ENCODE results near the gene IL10RA.
"Not testable (repeated sequence)": the region's sequence is repeated elsewhere in the genome, so short reads cannot be mapped to it uniquely, and the experiment has no call there.

IL10RA gene

DNA sequence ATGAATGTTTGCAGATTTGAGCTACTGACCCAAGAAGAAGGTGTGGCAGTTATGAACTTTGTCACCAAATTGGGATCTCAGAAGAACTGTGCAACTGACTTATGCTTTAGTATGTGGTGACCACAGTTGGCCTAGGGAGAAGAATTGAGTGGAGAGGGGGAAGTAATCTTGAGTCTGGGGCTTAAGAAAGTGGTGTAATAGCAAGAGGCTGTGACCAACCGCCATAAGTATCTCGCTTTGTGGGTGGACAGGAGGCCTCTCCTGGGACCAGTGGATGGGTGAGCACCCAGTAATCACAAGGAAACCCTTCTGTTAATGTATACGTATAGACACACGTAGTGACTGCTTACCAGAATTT is 12.7 kb upstream of the IL10RA start:
- FAIRE-seq (no peak), DNase-seq (ENCODE audit: insufficient read length, low spot score) (no peak)
- no peak for TF ChIP-seq POLR2A (IDR thresholded peaks at IDR 0.05; ENCODE audit: low read depth, low read length)

DNA sequence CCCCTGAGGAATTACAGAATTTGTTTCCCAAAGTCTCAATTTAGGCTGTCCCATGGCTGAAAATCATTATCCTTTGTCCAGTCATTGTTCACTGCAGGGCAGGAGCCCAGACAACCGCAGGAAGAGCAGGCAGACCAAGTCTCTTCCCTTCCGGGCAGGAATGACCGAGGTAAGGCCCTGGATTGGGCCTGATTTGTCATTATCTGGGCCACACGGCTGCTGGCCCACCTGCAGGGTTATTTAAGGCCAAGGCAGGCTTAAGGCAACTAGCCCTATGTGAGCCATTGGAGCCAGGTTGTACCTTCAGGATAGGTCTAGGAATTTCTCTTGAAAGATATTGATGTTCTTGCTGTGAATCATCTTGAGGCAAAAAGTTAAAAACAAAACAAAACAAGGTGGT is 9.7 kb upstream of the IL10RA start:
- DNase-seq (ENCODE audit: insufficient read length, low spot score), result no peak
- TF ChIP-seq POLR2A (IDR thresholded peaks at IDR 0.05; ENCODE audit: low read depth, low read length), result no peak
- FAIRE-seq, result no peak

DNA sequence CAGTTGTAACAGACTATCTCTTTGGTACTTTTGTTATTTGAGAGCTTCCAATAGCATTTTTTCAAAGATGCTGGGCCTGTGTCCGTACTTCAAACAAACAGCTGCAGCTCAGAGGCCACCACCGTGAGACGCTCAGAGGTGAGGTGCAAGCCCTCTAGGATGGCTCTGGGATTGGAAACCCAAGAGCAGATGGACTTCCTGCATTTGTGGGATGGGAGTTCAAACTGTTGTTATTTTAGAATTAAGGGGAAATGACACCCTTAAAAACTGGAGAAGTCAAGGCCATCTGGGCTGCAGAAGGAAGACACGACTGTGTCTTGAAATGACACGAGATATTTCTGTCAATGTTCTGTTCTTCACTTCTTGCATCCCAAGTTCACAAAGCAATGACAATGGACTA is 9.2 kb upstream of the IL10RA start:
- no peak for TF ChIP-seq POLR2A (IDR thresholded peaks at IDR 0.05; ENCODE audit: low read depth, low read length)
- DNase-seq (ENCODE audit: insufficient read length, low spot score) (no peak), FAIRE-seq (no peak)

DNA sequence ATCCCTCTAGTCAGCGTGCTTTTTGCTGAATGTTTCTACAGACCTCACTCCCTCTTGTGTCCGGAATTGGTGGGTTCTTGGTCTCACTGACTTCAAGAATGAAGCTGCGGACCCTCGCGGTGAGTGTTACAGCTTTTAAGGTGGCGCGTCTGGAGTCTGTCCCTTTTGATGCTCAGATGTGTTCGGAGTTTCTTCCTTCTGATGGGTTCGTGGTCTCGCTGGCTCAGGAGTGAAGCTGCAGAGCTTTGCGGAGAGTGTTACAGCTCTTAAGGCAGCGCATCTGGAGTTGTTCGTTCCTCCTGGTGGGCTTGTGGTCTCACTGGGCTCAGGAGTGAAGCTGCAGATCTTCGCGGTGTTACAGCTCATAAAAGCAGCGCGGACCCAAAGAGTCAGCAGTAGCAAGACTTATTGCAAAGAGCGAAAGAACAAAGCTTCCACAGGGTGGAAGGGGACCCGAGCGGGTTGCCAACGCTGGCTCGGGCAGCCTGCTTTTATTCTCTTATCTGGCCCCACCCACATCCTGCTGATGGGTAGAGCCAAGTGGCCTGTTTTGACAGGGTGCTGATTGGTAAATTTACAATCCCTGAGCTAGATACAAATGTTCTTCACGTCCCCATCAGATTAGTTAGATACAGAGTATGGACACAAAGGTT is 8.5 kb upstream of the IL10RA start:
- not testable (repeated sequence) for DNase-seq (ENCODE audit: insufficient read length, low spot score); FAIRE-seq

DNA sequence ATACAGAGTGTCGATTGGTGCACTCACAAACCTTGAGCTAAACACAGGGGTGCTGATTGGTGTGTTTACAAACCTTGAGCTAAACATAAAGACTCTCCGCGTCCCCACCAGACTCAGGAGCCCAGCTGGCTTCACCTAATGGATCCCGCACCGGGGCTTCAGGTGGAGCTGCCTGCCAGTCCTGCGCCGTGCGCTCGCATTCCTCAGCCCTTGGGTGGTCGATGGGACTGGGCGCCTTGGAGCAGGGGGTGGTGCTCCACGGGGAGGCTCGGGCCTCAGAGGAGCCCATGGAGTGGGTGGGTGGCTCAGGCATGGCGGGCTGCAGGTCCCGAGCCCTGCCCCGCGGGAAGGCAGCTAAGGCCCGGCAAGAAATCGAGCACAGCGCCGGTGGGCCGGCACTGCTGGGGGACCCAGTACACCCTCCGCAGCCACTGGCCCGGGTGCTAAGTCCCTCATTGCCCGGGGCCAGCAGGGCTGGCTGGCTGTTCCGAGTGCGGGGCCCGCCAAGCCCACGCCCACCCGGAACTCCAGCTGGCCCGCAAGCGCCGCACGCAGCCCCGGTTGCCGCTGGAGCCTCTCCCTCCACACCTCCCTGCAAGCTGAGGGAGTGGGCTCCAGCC is 7.8 kb upstream of the IL10RA start:
- FAIRE-seq; DNase-seq (ENCODE audit: insufficient read length, low spot score): not testable (repeated sequence)

DNA sequence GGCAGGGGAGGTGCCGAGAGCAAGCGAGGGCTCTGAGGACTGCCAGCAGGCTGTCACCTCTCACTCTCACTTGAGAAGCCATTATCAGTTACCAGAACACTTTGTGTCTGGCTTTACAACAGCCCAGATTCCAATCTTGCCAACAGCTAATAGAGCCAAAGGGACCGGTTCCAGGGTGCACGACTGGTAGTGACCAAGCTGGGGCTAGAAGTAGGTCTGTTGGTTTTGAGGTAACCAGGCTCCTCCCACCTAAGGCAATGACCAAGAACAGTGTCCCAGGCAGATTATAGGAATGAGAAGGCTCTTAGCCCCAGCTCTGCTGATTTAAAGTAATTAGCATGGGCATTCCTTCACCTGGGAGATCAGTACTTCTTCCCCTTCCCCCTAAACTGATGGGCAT is 7.2 kb upstream of the IL10RA start:
- DNase-seq (ENCODE audit: insufficient read length, low spot score) (no peak), FAIRE-seq (no peak)
- no peak for TF ChIP-seq POLR2A (IDR thresholded peaks at IDR 0.05; ENCODE audit: low read depth, low read length)

DNA sequence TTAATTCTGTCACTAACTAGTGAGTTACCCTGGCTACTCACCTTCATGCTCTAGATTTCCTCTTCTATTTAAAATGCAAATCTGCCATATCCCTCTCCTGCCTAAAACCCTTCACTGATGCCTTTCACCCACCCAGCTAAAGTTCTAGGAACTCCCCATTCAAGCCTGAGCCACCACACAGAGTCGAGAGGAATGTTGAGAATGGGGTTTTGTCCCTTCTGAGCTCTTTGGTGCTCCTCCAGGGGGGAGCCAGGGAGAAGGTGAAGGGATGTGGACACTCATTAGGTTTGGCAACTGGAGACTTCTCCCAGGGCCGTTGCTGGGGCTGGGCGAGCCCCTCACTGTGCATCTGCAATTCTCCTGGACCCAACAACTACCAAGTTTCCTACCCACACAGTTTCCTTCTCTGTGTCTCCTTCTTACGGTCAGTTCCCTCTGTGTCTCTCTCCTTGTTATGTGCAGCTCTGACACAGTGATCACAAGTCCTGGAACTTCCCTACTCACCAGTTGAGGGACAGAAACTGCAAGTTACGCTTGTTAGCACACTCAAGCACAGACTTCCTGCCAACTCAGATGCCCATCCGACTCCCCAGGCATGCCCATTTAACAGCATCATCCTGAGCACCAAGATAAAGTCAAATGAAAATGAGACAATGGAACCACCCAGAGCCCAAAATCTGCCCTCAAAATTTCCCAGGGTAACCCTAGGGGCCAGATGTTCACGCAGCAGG is 6.5 kb upstream of the IL10RA start:
- TF ChIP-seq POLR2A (IDR thresholded peaks at IDR 0.05; ENCODE audit: low read depth, low read length), result no peak
- no peak for FAIRE-seq
- DNase-seq (ENCODE audit: insufficient read length, low spot score), result no peak

DNA sequence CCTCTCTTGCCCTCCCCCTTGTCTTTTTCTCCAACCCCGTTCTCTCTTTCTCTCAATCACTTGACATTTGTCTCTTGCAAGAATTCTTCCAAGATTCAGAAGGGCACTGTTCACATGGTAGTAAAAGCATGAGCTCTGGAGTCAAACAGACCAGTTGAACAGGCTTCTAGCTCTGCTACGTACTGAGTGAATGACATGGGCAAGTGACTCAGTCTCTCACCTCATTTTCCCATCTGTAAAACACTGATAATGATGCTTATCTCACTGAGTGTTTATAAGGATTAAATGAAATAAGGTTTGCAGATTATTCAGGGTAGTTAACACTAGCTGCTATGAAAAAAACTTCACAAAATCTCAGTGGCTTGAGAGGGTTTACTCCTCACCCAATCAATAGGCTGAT is 5.9 kb upstream of the IL10RA start:
- FAIRE-seq, result no peak
- DNase-seq (ENCODE audit: insufficient read length, low spot score), result no peak
- no peak for TF ChIP-seq POLR2A (IDR thresholded peaks at IDR 0.05; ENCODE audit: low read depth, low read length)

DNA sequence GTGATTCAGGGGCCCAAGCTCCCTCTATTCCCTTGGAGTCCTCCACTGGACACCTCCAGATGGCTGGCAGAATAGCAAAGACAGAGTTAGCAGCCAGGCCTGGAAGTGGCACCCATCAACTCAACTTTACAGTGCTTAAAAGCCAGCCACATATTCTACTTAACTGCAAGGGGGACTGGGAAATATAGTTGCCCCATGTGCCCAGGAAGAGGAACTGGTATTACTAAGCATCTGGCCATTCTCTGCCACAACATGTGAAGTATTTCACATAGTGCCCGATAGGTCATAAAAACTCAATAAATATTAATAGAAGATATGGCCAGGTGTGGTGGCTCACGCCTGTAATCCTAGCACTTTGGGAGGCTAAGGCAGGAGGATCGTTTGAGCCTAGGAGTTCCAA is 5.5 kb upstream of the IL10RA start:
- TF ChIP-seq POLR2A (IDR thresholded peaks at IDR 0.05; ENCODE audit: low read depth, low read length), result no peak
- DNase-seq (ENCODE audit: insufficient read length, low spot score), result no peak
- FAIRE-seq, result no peak

DNA sequence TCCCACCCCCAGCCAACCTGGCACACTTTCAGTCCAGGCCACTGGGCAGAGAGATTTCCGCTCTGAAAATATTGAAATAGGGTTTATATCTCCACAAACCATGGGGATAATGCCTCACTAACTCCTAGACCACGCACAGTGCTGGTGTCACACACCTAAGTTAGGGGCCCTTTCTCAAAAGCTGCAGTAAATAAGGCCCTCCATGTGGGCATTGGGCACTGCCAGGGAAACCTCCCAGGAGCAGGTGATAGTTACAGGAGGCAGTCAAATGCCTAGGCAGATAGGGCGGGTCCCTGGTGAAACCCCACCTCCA is 3.1 kb upstream of the IL10RA start:
- TF ChIP-seq POLR2A (IDR thresholded peaks at IDR 0.05; ENCODE audit: low read depth, low read length), result no peak
- DNase-seq (ENCODE audit: insufficient read length, low spot score) (no peak), FAIRE-seq (no peak)

DNA sequence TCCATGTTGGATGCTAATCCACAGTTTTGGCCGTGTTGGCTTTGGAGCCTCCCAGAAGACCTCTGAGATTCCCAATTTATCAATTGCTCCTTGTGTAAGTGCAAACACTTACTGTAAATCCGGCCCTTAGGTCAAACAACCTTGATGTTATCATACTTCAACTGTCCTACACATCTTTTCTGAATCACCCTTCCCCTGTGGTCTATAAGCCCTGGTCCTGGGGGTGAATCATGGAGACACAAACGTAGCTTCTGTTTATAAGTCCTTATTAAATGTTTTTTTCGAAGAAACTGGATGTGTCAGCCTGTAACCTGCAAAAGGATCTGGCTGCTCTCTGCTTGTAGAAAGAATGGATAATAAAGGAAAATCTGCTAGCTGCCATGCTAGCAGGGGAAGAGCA is 1.7 kb upstream of the IL10RA start:
- FAIRE-seq (no peak), DNase-seq (ENCODE audit: insufficient read length, low spot score) (no peak)
- no peak for TF ChIP-seq POLR2A (IDR thresholded peaks at IDR 0.05; ENCODE audit: low read depth, low read length)

DNA sequence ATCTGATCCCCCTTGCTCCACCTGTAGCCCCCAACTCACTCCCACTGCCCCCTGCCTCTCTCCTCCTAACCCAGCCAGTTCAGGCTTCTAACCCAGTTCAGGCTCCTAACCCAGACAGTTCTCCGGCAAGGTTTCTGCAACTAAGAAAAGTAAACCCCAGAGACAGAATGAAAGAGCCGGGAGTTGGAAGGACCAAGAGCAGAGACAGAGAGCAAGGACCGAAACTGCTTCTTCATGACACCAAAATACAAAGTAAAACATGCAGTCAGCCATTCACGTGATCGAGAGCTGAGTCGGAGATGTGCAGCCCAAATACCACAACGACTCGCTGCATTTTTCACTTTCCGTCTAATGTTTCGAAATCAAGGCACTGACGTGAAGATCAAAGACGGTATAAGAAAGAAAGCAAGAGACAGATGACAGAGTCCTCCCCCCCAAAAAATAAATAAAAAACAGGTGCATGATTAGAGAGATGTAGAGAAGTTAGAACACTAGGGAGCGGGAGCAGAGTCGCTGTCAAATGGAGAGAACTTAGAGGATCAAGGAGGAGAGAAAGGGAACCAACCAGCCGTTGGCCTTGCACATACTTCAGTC is 884 bp downstream of the IL10RA start:
- DNase-seq (ENCODE audit: insufficient read length, low spot score) (no peak), FAIRE-seq (no peak)
- no peak for TF ChIP-seq POLR2A (IDR thresholded peaks at IDR 0.05; ENCODE audit: low read depth, low read length)

DNA sequence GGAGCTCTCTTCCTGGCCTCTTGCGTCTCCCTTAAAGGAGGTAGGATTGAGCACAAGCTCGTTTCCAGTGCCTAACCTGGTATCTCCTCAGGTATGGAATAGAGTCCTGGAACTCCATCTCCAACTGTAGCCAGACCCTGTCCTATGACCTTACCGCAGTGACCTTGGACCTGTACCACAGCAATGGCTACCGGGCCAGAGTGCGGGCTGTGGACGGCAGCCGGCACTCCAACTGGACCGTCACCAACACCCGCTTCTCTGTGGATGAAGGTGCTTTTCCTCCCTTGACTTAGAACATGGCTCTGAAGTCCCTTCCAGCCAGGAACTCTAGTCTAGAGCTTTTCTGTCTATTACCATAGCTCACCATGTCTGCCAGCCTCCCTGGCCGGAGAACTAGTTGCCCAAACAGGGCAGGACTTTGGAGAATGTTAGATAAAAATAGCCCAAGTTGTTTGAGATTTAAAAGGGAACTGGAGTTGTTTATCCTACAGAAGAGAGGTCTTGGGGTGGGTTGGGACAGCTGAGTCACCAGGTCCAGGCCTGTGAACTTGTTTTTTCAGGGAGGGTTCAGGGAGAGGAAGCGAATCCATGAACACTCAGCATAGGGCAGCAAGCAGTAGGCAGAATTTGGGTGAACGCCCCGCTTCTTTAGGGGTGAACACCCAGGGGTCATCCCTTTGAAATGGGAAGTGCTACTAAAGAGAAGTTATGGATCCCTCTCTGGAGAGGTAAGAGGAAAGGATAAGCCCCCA is 3.3 kb downstream of the IL10RA start:
- no peak for TF ChIP-seq POLR2A (IDR thresholded peaks at IDR 0.05; ENCODE audit: low read depth, low read length)
- DNase-seq (ENCODE audit: insufficient read length, low spot score) (no peak), FAIRE-seq (no peak)

DNA sequence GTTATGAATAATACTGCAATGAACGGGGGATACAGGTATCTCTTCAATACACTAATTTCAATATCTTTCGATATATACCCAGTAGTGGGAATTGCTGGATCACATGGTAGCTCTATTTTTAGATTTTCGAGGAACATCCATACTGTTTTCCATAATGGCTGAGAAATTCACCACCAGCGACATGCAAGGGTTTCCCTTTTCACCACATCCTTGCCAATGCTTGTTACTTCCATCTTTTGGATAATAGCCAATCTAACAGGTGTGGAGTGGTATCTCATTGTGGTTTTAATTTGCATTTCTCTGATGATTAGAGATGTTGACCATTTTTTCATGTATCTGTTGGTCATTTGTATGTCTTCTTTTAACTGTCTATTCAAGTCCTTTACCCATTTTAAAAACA is 5.9 kb downstream of the IL10RA start:
- FAIRE-seq (no peak), DNase-seq (ENCODE audit: insufficient read length, low spot score) (no peak)
- no peak for TF ChIP-seq POLR2A (IDR thresholded peaks at IDR 0.05; ENCODE audit: low read depth, low read length)

All from H54 (cell line).